GM12874 (cell line): ENCODE results near the gene UCK2.

Source experiments
- TF ChIP-seq, protein P1 (sequence below): IDR thresholded peaks from 2 replicates; pipeline ENCODE4 v1.5.1; 2011; ENCODE audit warnings: low read depth, mild to moderate bottlenecking, control low read depth, low read length, moderate library complexity; ENCODE audit not compliant: insufficient read depth

The UCK2 gene

DNA sequence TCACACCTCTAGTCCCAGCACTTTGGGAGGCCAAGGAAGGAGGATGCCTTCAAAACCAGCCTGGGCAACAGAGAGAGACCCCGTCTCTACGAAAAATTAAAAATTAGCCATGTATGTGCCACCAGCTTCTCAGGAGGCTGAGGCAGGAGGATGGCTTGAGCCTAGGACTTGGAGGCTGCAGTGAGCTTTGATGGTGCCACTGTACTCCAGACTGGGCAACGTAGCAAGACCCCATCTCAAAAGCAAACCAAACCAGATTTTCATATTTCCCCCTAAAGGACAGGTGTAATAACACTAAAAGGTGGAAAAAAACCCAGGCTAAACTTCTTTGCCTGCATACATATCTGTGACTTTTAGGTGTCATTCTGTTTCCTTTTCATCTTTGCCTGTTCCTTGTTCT, 3.7 kb downstream of the UCK2 start:
- TF ChIP-seq, protein P1, sequence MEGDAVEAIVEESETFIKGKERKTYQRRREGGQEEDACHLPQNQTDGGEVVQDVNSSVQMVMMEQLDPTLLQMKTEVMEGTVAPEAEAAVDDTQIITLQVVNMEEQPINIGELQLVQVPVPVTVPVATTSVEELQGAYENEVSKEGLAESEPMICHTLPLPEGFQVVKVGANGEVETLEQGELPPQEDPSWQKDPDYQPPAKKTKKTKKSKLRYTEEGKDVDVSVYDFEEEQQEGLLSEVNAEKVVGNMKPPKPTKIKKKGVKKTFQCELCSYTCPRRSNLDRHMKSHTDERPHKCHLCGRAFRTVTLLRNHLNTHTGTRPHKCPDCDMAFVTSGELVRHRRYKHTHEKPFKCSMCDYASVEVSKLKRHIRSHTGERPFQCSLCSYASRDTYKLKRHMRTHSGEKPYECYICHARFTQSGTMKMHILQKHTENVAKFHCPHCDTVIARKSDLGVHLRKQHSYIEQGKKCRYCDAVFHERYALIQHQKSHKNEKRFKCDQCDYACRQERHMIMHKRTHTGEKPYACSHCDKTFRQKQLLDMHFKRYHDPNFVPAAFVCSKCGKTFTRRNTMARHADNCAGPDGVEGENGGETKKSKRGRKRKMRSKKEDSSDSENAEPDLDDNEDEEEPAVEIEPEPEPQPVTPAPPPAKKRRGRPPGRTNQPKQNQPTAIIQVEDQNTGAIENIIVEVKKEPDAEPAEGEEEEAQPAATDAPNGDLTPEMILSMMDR: no peak

DNA sequence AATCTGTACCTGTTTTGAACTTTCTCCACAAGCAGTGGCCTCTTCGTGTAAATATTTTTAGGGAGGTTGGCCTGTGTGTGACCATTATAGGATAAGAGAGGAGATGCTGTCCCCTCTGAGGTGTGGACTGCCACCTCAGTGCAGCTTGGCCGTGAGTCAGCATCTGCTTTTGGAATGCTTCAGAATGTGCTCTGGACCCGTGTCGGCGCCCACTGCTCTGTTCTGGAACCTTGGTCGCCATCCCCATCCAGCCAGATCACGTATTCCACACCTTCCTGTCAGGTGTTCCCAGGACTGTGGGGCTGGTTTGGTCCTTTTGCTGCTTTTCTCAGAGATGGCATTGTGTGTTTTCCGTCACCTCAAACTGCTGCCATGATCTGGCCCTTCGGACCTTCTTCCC, 5.5 kb downstream of the UCK2 start:
- TF ChIP-seq, protein P1: no peak

DNA sequence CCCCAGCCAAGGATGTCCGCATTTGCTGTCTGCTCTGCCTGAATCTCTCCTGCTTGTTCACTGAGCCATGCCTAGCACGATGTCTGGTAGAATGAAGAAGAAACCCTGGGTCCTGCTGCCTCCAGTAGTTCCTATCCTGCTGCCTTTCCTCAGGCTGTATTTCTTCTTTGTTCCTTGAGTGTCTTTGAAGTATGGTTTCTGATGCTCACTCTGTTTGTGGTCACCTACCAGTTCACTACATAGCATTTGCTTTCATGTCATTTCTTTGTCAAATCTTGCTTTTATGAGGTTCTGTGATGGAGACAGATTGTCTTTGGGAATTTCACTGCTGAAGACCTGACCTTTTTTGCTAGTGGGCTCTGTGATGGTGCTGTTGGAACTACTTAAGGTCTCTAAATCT, 5.9 kb downstream of the UCK2 start:
- TF ChIP-seq, protein P1: no peak

DNA sequence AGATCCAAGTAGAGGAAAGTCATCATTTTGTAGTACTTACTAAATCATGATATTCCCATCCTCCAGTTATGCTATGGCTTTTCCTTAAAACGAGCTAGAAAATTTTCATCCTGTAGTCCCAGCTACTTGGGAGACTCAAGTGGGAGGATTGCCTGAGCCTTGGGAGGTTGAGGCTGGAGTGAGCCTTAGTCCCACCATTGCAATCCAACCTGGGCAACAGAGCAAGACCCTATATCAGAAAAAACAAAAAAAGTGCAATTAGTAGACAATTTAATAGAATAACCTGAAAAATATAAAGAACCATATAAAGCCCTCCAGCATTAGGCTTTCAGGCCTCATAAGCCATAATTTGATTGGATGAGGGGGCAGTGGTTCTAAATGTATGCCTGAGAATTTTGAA, 6.8 kb downstream of the UCK2 start:
- TF ChIP-seq, protein P1: no peak

DNA sequence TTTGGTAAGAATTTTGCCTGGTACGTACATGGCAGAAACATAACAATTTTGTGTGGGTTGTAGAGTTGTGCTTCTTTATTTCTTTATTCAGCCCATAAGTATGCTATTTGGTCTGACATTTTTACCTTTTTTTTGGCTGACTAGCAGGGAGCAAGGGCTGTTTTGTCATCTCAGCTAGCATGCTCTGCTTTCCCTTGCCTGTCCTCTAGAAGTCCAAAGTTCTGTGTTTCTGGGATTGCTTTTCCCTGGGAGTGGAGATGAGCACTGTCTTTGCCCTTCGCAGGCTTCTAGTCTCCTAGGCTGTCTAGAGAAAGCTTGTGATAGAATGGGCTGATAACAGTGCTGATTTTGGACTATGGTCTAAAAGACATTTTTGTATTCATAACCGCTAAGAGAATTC, 7.5 kb downstream of the UCK2 start:
- TF ChIP-seq, protein P1: no peak

DNA sequence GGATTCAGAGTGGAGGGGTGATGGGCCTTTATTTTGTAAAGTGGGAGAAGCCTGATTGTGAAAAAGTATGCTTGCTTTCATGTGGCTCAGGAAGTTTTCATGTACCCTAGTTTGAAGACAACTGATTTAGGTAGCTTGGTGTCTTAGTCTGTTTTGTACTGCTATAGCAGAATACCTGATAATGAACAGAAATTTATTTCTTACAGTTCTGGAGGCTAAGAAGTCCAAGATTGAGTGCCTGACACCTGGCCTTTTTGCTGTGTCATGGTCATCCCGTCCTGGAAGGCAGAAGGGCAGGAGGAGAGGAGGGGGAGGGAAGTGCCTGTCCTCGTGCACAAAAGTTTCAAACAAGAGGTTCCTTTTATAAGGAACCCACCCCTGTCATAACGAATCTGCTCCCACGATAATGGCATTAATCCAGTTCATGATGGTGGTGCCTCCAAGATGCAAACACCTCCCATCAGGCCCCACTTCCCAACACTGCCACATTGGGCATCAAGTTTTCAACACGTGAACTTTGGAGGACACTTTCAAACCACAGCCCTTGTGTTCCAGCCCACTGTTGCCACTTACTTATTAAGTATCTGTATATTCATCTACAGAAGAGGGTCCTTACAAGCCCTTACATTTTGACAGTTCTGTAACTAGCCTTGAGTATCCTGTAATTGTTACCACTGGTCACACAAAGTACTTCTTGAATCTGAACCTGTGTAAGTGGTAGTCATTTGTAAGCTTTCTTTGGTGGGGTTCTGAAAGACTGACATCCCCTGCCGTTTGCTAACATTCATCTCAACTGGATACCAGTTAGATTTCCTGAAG, 9.5 kb downstream of the UCK2 start:
- TF ChIP-seq, protein P1: no peak

DNA sequence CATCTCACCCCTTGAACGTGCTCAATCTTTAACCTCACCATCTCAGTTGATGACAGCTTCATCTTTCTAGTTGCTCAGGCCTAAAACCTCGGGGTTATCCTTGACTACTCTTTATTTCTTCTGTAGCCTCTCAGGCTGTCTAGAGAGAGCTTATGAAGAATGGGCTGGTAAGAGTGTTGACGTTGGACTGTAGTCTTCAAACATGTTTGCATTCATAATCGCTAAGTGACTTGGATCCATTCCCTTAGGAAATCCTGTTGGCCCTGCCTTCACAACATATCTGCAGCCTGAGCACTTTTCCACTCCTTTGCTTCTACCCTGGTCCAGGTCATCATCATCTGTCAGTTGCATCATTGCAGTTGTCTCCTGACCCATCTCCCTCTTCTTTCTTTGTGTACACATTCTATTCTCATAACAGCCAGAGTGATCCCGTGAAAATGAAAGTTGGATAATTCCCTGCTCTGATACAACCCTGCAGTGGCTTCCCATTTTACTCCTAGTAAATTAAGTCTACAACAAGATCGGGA, 10.5 kb downstream of the UCK2 start:
- TF ChIP-seq, protein P1: no peak
